GM21737 (cell line): Measurements from ENCODE around the gene CRNKL1.
A peak's percentile ranks its signal among the peaks of the same experiment; 100 is the strongest.

ENCODE experiments used
- ATAC-seq: cut with Tn5 transposase; IDR thresholded peaks from one replicate; pipeline ENCODE4 v1.9.1; 2021; ENCODE audit warnings: mild to moderate bottlenecking, moderate library complexity; ENCODE audit not compliant: unreplicated experiment

Gene CRNKL1

DNA sequence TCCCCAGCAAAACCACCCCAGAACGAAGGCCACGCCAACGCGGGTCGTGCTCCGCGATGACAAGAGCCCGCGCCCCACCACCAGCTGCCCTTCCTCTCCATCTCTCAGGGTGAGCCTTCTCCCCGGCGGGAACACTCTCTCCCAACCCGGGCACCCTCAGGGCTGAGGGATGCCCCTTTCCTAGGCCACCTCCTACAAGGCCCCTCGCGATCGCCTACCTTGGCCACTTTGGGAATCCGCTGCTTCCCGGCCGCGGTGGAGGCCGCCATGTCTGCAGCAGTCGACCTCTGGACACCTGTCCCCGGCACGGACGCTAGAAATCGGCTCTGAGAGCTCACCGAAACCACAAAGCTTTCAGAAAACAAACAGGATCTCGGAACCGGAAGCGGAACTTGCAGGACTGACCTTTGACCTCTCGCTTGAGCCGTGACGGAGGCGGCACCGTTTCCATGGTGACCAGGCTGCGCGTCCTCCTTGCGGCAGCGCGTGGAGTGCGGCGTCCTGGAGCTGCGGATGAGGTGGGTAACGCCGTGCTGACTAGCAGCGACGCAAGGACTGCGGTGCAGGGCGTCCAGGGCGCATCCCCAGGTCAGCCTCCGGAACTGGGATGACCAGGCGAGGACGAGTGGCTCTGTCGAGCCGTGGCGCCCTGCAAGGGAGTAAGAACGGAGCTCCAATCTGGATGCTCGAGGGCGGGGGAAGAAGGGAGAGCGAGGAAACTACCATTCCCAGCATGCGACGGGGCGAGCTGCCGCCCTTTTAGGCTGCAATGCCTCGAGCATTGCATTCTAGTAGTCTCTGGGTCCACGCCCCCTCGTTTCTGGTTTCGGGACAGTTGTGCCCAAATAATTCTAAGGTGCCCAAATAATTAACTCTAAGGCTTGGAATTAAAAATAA is at the start of gene CRNKL1, which contains the start of gene CFAP61:
CRNKL1 (minus strand) TSS at position 393 of the 897 bp plus-strand sequence; CDS start at position 269, 124 bp downstream.
CFAP61 (plus strand) TSS at position 459 of the 897 bp plus-strand sequence. CDS start 4,122 bp downstream, outside the sequence.
- ATAC-seq: peak; percentile 91

- ATAC-seq: no peak
These were observed 48.6 kb upstream of the CRNKL1 start for GRCh38 chr20:20100881-20101280.

GRCh38 chr20:20096421-20096820 is 44.2 kb upstream of the CRNKL1 start:
- no peak for ATAC-seq

- no peak for ATAC-seq
These were observed 43.0 kb upstream of the CRNKL1 start for GRCh38 chr20:20095114-20095872.

DNA sequence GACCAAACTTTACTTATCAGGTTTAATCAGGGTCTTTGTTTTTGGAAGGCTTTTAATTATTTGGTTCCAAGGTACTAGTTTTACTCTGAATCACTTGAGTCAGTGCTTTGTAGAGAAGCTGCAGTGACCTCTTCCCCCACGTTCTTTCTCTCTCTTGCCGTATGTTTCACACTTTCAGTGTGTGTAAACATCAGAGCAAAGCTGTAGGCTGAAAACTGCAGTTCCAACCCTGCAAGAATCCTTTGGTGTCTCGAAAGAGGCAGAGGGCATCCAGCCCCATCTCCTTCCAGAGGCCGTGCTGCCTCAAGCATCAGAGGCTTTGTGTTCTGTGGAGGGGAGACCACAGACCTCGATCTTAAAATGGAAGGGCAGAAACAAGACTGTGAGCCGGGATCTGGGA is 42.1 kb upstream of the CRNKL1 start:
- no peak for ATAC-seq

- no peak for ATAC-seq
These were observed 40.6 kb upstream of the CRNKL1 start for GRCh38 chr20:20092827-20093226.

GRCh38 chr20:20089939-20090338 is 37.7 kb upstream of the CRNKL1 start:
- no peak for ATAC-seq

GRCh38 chr20:20089018-20089417 is 36.8 kb upstream of the CRNKL1 start:
- no peak for ATAC-seq

DNA sequence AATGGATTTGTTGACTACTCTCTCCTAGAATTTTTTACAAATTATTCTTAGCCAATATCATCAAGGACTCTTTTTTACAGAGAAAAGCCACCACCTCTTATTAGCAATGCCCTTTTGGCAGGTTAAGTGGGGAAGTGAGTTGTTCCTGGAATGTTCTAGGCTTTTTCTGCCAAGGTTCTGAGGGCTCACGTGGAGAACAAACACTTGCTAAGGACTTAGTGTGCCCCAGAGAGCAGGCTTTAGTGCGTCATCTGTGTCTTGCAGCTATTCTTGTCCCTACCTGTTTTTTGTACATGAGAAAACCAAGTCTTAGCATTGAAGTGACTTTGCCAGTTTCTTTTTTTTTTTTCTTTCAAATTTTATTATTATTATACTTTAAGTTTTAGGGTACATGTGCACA is 33.5 kb upstream of the CRNKL1 start:
- ATAC-seq: no peak

GRCh38 chr20:20085071-20085470 is 32.8 kb upstream of the CRNKL1 start:
- no peak for ATAC-seq

DNA sequence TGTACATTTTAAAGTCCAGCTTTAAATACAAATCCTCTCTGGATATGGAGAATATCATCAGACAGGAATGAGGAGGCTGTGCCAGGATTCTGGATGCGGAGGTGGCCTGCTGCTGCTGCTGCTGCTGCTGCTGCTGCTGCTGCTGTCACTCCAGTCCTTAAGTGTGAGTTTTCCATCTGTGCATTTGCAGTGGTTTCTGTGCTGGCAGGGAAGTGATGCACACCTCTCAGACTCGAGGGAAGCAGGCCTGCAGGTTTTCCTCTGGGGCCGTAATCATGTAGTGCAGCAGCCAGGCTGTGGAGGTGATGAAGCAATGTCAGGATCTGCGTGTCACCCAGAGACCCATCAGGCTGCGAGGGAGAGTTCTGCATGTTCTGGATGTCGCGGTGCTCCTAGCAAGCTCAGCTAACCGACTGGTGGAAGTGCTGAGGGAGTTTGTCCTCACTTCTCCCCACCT is 32.1 kb upstream of the CRNKL1 start:
- ATAC-seq: no peak

- ATAC-seq: no peak
These were observed 31.5 kb upstream of the CRNKL1 start for GRCh38 chr20:20083807-20084206.

- ATAC-seq: no peak
These were observed 27.0 kb upstream of the CRNKL1 start for GRCh38 chr20:20079102-20079784.

DNA sequence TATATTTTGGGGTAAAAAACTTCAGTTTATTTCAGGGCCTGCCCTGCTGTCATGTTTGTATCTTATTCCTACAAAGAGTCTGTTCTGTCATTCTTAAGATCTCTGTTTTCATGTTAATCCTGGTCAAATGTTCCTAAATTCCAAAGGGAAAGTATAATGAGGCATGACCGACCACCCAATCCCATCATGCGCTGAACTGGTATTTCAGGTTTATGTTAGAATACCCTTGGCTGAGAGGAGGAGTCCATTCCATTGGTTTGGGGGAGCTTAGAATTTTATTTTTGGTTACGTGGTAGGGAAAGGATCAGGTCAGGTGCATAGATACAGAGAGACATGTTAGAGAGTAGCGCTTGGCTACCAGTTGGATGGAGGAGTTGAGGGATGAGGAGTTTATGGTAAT is 25.8 kb upstream of the CRNKL1 start:
- no peak for ATAC-seq

- no peak for ATAC-seq
These were observed 24.2 kb upstream of the CRNKL1 start for GRCh38 chr20:20076297-20077065.

GRCh38 chr20:20075032-20075431 is 22.8 kb upstream of the CRNKL1 start:
- ATAC-seq: no peak

- no peak for ATAC-seq
These were observed 21.6 kb upstream of the CRNKL1 start for GRCh38 chr20:20073801-20074371.

DNA sequence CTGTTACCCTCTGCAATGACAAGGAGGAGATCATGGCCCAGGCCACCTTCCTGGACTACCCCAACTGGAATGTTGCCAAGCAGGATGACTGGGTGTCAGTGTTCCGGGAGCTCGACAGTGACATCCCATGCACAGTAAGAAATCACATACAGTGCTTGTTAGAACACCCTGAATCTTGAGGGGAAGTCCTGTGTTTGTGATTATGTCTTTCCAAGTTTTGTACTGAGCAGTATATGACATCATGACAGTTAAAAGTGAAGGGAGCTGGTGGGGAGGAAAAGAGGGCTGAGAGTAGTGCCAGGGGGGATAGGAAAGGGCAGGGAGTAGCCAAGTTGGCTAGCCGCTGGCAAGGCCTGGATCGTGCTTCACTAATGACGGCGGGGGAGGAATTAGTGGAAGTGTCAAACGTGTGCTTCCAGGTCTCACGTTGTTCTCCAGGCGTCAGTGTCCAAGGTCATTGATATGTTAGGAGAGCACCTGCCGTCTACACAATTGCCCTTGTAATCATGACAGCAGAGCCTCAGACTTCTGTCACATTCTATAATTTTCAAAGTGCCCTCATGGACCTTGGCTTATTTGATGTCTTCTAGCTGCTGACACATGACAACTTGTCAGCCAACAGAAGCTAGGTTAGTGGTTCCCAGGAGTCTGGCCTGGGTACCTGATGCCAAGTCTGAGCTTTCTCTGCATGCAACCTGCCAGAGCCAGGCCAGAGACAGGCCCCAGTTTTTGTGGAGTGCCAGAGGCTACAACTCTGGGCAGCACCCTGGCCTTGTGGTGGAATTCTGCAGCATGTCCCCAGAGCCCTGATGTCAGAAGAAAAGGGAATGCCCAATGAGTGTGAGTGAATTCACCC is 18.8 kb upstream of the CRNKL1 start:
- no peak for ATAC-seq

- no peak for ATAC-seq
These were observed 13.1 kb upstream of the CRNKL1 start for GRCh38 chr20:20065361-20065760.
